Upper lobe of right lung (tissue), 1 donor: Measurements from ENCODE around the gene SNCAIP. TPM values are rescaled to one million over a fixed set of nuclear protein-coding genes. Genes with fewer than 3 reads are reported as not detected.

Experiments
- ATAC-seq: fragments of 200-7000 bp; cut with Tn5 transposase; one replicate; pipeline ENCODE4 v1.9.1; 2020; ENCODE audit warnings: mild to moderate bottlenecking, moderate library complexity
- DNase-seq: peaks from one replicate; pipeline ENCODE4 v3.0.0-alpha.2; 2020
- H3K27ac ChIP-seq: fragments of 200-600 bp; one replicate; pipeline ENCODE4 v1.8.0; 2022
- H3K27me3 ChIP-seq: fragments of 200-600 bp; one replicate; pipeline ENCODE4 v1.8.0; 2022; ENCODE audit warnings: mild to moderate bottlenecking
- H3K36me3 ChIP-seq: fragments of 200-600 bp; one replicate; pipeline ENCODE4 v1.8.0; 2022
- H3K4me1 ChIP-seq: fragments of 200-600 bp; one replicate; pipeline ENCODE4 v1.8.0; 2022
- H3K4me3 ChIP-seq: fragments of 200-600 bp; one replicate; pipeline ENCODE4 v1.8.0; 2022; ENCODE audit warnings: mild to moderate bottlenecking
- H3K9me3 ChIP-seq: fragments of 200-600 bp; one replicate; pipeline ENCODE4 v1.8.0; 2022
- intact Hi-C: fragments of 100-400 bp; cut with DNase I; formaldehyde crosslinking; loops from one replicate; pipeline ENCODE4 v1.11.0; 2022
- total RNA-seq: library from RNA; stranded (reverse); fragmentation: NEBNext Ultra II Directional; extraction: Animal tissue kit (Norgen Biotek cat#: 25700); gene quantifications from one replicate; pipeline ENCODE4 v1.2.1, GENCODE V29; 2021
- TF ChIP-seq, protein P1 (sequence below): fragments of 200-600 bp; IDR thresholded peaks from one replicate; pipeline ENCODE4 v1.8.0; 2022; ENCODE audit warnings: antibody characterized with exemption
- donor health status: DM: no; HTN: yes; CAD: no; lungs with severe emphysema.

SNCAIP gene
- total RNA-seq, 1 donor from 2014 or later = 4.0 TPM

DNA sequence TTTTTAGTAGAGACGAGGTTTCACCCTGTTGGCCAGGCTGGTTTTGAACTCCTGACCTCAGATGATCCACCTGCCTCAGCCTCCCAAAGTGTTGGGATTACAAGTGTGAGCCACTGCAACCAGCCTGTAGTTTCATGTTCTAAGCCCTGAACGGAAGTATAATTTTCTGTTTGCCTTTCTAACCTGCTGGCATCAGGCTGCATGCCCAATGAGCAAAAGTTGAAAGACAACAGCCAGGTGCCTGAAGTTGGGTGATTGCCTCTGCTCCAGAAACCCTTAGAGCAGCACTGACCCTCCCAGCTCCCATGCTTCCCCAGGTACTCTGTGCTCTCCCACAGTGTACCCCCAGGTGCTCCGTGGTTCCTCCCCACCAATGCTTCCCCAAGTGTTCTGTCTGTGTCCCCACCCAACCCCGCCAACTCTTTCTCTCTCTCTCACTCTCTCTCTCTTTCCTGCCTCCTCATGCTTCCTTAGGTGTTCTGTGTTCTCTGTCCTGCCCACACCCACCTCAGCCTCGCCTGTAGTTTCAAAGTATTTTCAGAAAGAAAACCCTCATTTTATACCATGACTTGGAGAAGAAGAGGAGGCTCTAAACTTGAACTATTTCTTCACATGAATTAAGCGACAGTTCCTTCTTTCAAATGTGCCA lies 145.3 kb downstream of the SNCAIP start:
- H3K36me3 ChIP-seq = no peaks in the 10 kb centered on the region
- H3K4me1 ChIP-seq = no peaks in the 10 kb centered on the region
- H3K4me3 ChIP-seq = no peak overlapping the region
- ATAC-seq = no peak
- TF ChIP-seq, protein P1, sequence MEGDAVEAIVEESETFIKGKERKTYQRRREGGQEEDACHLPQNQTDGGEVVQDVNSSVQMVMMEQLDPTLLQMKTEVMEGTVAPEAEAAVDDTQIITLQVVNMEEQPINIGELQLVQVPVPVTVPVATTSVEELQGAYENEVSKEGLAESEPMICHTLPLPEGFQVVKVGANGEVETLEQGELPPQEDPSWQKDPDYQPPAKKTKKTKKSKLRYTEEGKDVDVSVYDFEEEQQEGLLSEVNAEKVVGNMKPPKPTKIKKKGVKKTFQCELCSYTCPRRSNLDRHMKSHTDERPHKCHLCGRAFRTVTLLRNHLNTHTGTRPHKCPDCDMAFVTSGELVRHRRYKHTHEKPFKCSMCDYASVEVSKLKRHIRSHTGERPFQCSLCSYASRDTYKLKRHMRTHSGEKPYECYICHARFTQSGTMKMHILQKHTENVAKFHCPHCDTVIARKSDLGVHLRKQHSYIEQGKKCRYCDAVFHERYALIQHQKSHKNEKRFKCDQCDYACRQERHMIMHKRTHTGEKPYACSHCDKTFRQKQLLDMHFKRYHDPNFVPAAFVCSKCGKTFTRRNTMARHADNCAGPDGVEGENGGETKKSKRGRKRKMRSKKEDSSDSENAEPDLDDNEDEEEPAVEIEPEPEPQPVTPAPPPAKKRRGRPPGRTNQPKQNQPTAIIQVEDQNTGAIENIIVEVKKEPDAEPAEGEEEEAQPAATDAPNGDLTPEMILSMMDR = no peak
- DNase-seq = no peak
- H3K9me3 ChIP-seq = no peaks in the 10 kb centered on the region
- no peak overlapping the region for H3K27ac ChIP-seq
- H3K27me3 ChIP-seq = no peaks in the 10 kb centered on the region
- intact Hi-C loops = no loop called here

DNA sequence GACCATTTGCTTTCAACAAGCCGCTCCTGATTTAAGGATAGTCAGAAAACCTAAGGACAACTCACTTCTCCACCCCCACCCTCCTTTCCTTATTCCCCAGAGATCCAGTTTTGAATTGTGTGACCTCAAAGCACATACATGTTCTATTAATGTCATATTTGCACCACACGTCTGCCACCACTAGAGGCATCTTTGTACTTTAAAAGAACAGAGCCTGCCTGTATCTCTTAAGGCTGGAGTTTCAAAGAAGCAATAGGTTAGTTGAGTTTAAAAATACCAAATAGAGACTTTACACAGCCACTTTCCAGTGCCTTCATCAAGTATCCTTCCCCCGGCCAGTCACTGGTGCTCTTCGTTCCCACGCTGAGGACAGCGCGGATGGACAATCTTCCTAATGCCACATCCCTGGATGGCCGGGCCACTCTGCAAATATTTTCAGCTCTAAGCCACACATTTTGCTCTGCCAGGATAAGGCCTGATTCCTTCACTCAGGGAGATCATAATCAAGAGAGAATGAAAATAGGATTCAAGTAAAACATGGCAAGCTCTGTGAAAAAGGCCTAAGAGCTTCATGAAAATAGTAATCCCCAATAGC lies 146.3 kb downstream of the SNCAIP start:
- Histone ChIP-seq H3K27ac (no peak overlapping the region), H3K9me3 (no peaks in the 10 kb centered on the region), H3K27me3 (no peaks in the 10 kb centered on the region), H3K4me3 (no peak overlapping the region), H3K36me3 (no peaks in the 10 kb centered on the region), H3K4me1 (no peaks in the 10 kb centered on the region)
- intact Hi-C loops = no loop called here
- DNase-seq = no peak
- TF ChIP-seq, protein P1 = no peak
- peak; percentile 62 for ATAC-seq

DNA sequence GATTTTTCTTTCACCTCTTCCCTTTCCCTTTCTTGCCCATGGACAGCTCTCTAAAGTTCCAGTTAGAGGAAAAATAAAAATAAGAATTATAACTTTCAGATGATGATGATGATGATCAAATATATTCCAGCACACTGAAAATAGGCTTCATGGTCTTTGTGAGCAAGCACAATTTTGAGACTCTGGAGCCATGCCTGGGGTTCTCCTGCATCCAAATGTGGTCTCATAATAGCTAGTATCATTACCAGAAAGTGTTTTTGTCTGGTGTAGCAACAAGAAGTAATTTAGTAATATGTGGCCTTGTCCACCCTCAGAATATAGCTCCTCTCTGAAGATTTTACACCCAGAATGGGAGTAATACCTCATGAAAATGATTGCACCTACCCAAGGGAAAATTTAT lies 150.4 kb downstream of the SNCAIP start:
- Histone ChIP-seq H3K27ac (no peak overlapping the region), H3K36me3 (no peaks in the 10 kb centered on the region), H3K4me1 (no peaks in the 10 kb centered on the region), H3K9me3 (no peaks in the 10 kb centered on the region), H3K27me3 (no peaks in the 10 kb centered on the region), H3K4me3 (no peak overlapping the region)
- TF ChIP-seq, protein P1 = no peak
- intact Hi-C loops = no loop called here
- no peak for DNase-seq
- ATAC-seq = no peak

DNA sequence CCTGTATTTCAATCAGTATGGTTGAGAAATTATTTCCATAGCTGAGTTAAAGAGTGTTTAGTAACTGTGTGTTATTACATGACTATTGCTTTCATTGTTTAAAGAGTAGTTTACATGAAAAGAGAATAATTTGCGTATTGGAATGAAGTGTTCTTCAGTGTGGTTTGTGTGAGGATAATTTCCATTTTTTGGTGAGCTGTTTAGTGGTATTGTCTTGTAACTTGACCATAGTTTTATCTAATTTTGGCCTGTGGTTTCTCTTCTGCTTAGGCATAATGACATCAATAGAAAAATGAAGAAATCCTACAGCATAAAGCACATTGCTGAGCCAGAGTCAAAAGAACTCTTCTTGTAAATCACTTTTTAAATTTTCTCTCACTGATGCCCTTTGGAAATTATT lies 151.2 kb downstream of the SNCAIP start:
- ATAC-seq (no peak), DNase-seq (no peak)
- intact Hi-C loops = no loop called here
- Histone ChIP-seq H3K36me3 (no peaks in the 10 kb centered on the region), H3K4me1 (no peaks in the 10 kb centered on the region), H3K9me3 (no peaks in the 10 kb centered on the region), H3K27ac (no peak overlapping the region), H3K4me3 (no peak overlapping the region), H3K27me3 (no peaks in the 10 kb centered on the region)
- TF ChIP-seq, protein P1 = no peak

DNA sequence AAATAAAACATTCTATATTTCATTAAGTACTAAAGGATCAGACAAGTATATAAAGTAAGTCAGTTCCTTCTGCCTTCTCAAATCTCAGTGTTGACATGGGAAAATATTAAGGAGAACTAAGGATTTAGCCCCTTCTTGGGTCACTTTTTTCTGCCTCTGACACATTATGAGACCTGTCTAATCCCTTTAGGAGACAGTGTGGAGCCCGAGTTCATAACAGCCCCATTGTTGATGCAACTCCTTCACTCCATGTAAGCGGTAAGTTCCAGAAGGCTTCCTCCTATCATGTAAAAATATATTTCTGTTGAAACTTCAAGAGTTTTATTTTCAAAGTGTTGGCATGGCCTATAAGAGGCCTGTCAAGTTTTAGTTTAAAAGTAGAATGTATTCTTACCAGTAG lies 152.2 kb downstream of the SNCAIP start:
- Histone ChIP-seq H3K9me3 (no peaks in the 10 kb centered on the region), H3K4me3 (no peak overlapping the region), H3K27ac (no peak overlapping the region), H3K27me3 (no peaks in the 10 kb centered on the region), H3K36me3 (no peaks in the 10 kb centered on the region), H3K4me1 (no peaks in the 10 kb centered on the region)
- intact Hi-C loops = no loop called here
- TF ChIP-seq, protein P1 = no peak
- ATAC-seq (no peak), DNase-seq (no peak)
